ENCODE results near the gene ASTN2. TPM values are rescaled to one million over a fixed set of nuclear protein-coding genes. Genes with fewer than 3 reads are reported as not detected.

The ASTN2 gene
- total RNA-seq, 2 experiments from 2014 or later: 1.7 to 4.2 TPM

- BruUV-seq (replicated peaks): no TSS peak
- Histone ChIP-seq H3K4me2 (ENCODE audit: low read length) (peak overlapping the region; percentile 73), H3K9me2 (ENCODE audit: insufficient read depth, low read length) (no peaks in the 10 kb centered on the region), H3K9me3 (ENCODE audit: low read length) (no peaks in the 10 kb centered on the region), H3K4me3 (ENCODE audit: low read depth, low read length, poor library complexity, severe bottlenecking) (peak overlapping the region; percentile 39), H3K4me1 (ENCODE audit: insufficient read depth, low read length, poor library complexity, severe bottlenecking) (peaks cover 62% of the 10 kb centered on the region), H3K79me2 (ENCODE audit: insufficient read depth, low read depth, low read length) (no peaks in the 10 kb centered on the region), H2AFZ (ENCODE audit: low read length) (peak overlapping the region; percentile 92), H3K27ac (ENCODE audit: low read depth, low read length, poor library complexity, severe bottlenecking) (peak overlapping the region; percentile 31), H4K20me1 (ENCODE audit: insufficient read depth, low read length) (no peaks in the 10 kb centered on the region), H3K36me3 (ENCODE audit: insufficient read depth, low read length) (no peaks in the 10 kb centered on the region)
- POLR2A ChIA-PET: interaction anchor here (1.3 to 1.5 kb wide), 2 partner anchors 14 to 75 kb away, joined by 3 to 4 read pairs; no protein-coding TSS in a partner anchor
- CTCF ChIA-PET (ENCODE audit: unreplicated experiment): interaction anchor here (1.5 kb wide), 1 partner anchor 7 kb away, joined by 3 read pairs; no protein-coding TSS in a partner anchor
- intact Hi-C loops (cut with micrococcal nuclease; ENCODE audit: unreplicated experiment): no loop called here
- DNase-seq (ENCODE audit: low spot score): peak; percentile 42
- no peak for TF ChIP-seq EZH2phosphoT487 (IDR thresholded peaks at IDR 0.05; ENCODE audit: borderline replicate concordance, low read depth, low read length)
- TF ChIP-seq CTCF (conservative IDR thresholded peaks at IDR 0.05; ENCODE audit: low read length): no peak
These were observed 654.2 kb downstream of the ASTN2 start for GRCh38 chr9:116760636-116761035.

GRCh38 chr9:116757030-116757429, 657.8 kb downstream of the ASTN2 start:
- H3K4me2 ChIP-seq (ENCODE audit: low read length): no peak overlapping the region
- POLR2A ChIA-PET: no interaction called here
- H3K27ac ChIP-seq (ENCODE audit: low read depth, low read length, poor library complexity, severe bottlenecking): no peak overlapping the region
- TF ChIP-seq EZH2phosphoT487 (IDR thresholded peaks at IDR 0.05; ENCODE audit: borderline replicate concordance, low read depth, low read length) (no peak), CTCF (conservative IDR thresholded peaks at IDR 0.05; ENCODE audit: low read length) (no peak)
- no peak overlapping the region for H3K4me3 ChIP-seq (ENCODE audit: low read depth, low read length, poor library complexity, severe bottlenecking)
- no peak for DNase-seq (ENCODE audit: low spot score)
- intact Hi-C loops (cut with micrococcal nuclease; ENCODE audit: unreplicated experiment): no loop called here
- CTCF ChIA-PET (ENCODE audit: unreplicated experiment): no interaction called here
- peaks cover 27% of the 10 kb centered on the region for H3K4me1 ChIP-seq (ENCODE audit: insufficient read depth, low read length, poor library complexity, severe bottlenecking)
- H3K36me3 ChIP-seq (ENCODE audit: insufficient read depth, low read length): no peaks in the 10 kb centered on the region
- H2AFZ ChIP-seq (ENCODE audit: low read length): no peak overlapping the region
- no peaks in the 10 kb centered on the region for H4K20me1 ChIP-seq (ENCODE audit: insufficient read depth, low read length)
- H3K9me3 ChIP-seq (ENCODE audit: low read length): no peaks in the 10 kb centered on the region
- BruUV-seq (replicated peaks): no TSS peak
- H3K79me2 ChIP-seq (ENCODE audit: insufficient read depth, low read depth, low read length): no peaks in the 10 kb centered on the region
- H3K9me2 ChIP-seq (ENCODE audit: insufficient read depth, low read length): no peaks in the 10 kb centered on the region

GRCh38 chr9:116753389-116753788, 661.5 kb downstream of the ASTN2 start:
- Histone ChIP-seq H3K79me2 (ENCODE audit: insufficient read depth, low read depth, low read length) (no peaks in the 10 kb centered on the region), H3K36me3 (ENCODE audit: insufficient read depth, low read length) (no peaks in the 10 kb centered on the region), H3K9me2 (ENCODE audit: insufficient read depth, low read length) (no peaks in the 10 kb centered on the region), H3K27ac (ENCODE audit: low read depth, low read length, poor library complexity, severe bottlenecking) (no peak overlapping the region), H3K4me3 (ENCODE audit: low read depth, low read length, poor library complexity, severe bottlenecking) (no peak overlapping the region), H4K20me1 (ENCODE audit: insufficient read depth, low read length) (no peaks in the 10 kb centered on the region), H3K4me2 (ENCODE audit: low read length) (no peak overlapping the region), H3K9me3 (ENCODE audit: low read length) (no peaks in the 10 kb centered on the region), H3K4me1 (ENCODE audit: insufficient read depth, low read length, poor library complexity, severe bottlenecking) (no peaks in the 10 kb centered on the region), H2AFZ (ENCODE audit: low read length) (no peak overlapping the region)
- no TSS peak for BruUV-seq (replicated peaks)
- TF ChIP-seq EZH2phosphoT487 (IDR thresholded peaks at IDR 0.05; ENCODE audit: borderline replicate concordance, low read depth, low read length) (no peak), CTCF (conservative IDR thresholded peaks at IDR 0.05; ENCODE audit: low read length) (no peak)
- CTCF ChIA-PET (ENCODE audit: unreplicated experiment): interaction anchor here (1.0 kb wide), 1 partner anchor 8 kb away, joined by 3 read pairs; no protein-coding TSS in a partner anchor
- DNase-seq (ENCODE audit: low spot score): no peak
- intact Hi-C loops (cut with micrococcal nuclease; ENCODE audit: unreplicated experiment): no loop called here
- POLR2A ChIA-PET: interaction anchor here (0.6 to 0.9 kb wide), 2 partner anchors 11 to 66 kb away, joined by 3 read pairs; partner anchors contain the start of gene TRIM32
